ENCODE measurements around the gene TP53TG3D.
A peak's percentile ranks its signal among the peaks of the same experiment; 100 is the strongest.
"Not testable (repeated sequence)": the region's sequence is repeated elsewhere in the genome, so short reads cannot be mapped to it uniquely, and the experiment has no call there.

Gene TP53TG3D, protein sequence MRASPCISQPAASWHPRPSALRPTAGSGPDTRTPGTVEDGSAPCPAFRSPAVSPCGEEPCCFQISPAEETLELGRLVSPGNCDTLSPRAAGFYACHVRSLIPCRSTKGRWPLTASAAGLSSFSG

DNA sequence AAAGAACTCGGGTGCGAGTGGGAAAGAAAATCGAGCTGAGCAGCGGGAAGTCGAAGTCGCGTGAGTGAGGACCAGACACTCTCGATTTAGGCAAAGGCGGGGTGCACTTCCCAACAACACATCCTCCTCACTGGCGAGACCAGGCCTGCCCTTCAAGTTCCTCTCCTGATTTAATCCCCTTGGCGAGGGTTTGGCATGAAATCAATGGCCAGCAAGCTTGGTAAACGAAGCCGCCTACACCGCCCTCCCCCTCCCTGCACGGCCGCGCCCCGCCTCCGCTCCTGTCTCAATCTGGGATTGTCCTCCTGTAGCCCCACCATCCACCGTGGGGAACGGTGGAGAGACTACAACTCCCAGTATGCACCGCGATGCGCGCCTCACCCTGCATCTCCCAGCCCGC is at the start of gene TP53TG3D:
TP53TG3D (plus strand) TSS at position 301 of the 400 bp plus-strand sequence; CDS start at position 369, 68 bp downstream.
- DNase-seq (ENCODE audit: low read depth in 3 of 3), result not testable (repeated sequence)

DNA sequence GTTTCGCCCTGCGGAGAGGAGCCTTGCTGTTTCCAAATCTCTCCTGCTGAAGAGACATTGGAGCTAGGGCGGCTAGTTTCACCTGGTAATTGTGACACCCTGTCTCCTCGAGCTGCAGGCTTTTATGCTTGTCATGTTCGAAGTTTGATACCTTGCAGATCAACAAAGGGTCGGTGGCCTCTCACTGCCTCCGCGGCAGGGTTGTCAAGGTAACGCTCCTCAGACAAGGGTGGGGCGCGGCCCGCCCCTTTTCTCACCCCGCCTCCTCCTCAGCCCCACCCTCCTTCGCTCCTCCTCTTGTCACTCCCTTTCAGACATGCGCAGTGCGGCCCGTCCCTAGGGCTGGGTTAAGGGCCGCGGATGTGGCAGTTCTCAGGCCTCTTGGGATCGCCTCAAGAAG is 421 bp downstream of the TP53TG3D start:
- peak in 2 of 3 experiments; percentile 2 to 11 for DNase-seq (ENCODE audit: low read depth in 3 of 3)

DNA sequence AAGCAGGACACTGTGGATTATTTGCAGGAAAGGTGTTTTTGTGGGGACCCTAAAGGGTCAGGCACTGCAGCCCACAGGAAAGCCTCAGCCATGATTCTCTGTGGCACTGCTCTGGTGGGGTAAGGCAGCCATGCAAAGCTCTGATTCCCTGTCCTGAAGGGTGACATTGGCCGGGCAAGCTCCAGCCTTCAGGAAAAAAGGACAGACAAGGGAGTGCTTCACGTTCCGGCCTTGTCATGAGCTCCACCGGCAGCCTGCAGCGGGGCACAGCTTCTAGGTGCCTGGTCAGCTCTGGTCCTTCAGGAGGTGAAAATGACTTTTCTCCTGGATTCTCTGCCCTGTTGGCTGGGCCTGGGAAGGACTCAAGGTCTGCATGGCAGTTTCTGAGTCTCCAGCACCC is 8.4 kb downstream of the TP53TG3D start:
- DNase-seq (ENCODE audit: low read depth in 3 of 3), result not testable (repeated sequence)

DNA sequence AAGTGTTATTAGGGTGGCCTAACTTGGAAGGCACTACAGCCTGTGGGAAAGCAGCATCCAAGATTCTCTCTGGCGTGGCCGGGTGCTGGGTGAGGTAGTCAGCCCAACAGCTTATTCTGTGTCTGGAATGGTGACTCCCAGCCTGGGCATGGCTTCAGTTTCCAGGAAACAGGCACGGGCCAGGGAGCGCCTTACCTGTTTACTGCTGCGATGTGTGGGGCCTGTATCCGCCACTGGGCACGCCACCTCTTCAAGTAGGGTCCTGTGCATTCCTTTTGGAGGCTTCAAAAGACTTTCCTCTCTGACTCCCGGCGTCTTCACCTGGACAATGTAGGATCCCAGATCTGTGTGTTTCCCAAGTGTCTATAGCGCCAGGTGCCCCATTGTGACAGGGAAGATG is 10.5 kb downstream of the TP53TG3D start:
- DNase-seq (ENCODE audit: low read depth in 3 of 3), result not testable (repeated sequence)

DNA sequence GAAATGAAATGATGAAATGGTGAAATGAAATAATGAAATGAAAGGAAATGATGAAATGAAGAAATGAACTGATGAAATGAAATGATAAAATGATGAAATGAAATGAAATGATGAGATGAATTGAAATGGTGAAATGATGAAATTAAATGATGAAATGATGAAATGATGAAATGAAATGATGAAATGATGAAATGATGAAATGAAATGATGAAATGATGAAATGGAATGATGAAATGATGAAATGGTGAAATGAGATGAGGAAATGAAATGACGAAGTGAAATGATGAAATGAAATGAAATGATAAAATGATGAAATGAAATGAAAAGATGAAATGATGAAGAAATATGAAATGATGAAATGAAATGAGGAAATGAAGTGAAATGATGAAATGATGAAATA is 28.8 kb downstream of the TP53TG3D start:
- not testable (repeated sequence) for DNase-seq (ENCODE audit: low read depth in 3 of 3)

DNA sequence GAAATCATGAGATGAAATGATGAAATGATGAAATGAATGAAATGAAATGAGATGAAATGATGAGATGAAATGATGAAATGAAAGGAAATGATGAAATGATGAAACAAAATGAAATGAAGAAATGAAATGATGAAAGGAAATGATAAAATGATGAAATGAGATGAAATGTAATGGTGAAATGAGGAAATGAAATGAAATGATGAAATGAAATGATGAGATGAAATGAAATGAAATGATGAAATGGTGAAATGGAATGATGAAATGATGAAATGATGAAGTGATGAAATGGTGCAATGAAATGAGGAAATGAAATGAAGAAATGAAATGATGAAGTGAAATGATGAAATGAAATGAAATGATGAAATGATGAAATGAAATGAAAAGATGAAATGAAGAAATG is 29.9 kb downstream of the TP53TG3D start:
- DNase-seq (ENCODE audit: low read depth in 3 of 3), result not testable (repeated sequence)

DNA sequence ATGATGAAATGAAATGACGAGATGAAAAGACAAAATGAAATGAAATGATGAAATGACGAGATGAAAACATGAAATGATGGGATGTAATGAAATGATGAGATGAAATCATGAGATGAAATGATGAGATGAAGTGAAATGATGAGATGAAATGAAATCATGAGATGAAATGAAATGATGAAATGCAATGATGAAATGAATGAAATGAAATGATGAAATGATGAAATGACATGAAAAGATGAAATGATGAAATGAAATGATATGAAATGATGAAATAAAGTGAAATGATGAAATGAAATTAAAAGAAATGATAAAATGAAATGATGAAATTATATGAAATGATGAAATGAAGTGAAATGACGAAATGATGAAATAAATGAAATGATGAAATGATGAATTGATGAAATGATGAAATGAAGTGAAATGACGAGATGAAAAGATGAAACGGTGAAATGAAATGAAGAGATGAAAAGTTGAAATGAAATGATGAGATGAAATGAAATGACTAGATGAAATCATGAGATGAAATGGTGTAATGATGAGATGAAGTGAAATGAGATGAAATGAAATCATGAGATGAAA is 30.9 kb downstream of the TP53TG3D start:
- not testable (repeated sequence) for DNase-seq (ENCODE audit: low read depth in 3 of 3)

DNA sequence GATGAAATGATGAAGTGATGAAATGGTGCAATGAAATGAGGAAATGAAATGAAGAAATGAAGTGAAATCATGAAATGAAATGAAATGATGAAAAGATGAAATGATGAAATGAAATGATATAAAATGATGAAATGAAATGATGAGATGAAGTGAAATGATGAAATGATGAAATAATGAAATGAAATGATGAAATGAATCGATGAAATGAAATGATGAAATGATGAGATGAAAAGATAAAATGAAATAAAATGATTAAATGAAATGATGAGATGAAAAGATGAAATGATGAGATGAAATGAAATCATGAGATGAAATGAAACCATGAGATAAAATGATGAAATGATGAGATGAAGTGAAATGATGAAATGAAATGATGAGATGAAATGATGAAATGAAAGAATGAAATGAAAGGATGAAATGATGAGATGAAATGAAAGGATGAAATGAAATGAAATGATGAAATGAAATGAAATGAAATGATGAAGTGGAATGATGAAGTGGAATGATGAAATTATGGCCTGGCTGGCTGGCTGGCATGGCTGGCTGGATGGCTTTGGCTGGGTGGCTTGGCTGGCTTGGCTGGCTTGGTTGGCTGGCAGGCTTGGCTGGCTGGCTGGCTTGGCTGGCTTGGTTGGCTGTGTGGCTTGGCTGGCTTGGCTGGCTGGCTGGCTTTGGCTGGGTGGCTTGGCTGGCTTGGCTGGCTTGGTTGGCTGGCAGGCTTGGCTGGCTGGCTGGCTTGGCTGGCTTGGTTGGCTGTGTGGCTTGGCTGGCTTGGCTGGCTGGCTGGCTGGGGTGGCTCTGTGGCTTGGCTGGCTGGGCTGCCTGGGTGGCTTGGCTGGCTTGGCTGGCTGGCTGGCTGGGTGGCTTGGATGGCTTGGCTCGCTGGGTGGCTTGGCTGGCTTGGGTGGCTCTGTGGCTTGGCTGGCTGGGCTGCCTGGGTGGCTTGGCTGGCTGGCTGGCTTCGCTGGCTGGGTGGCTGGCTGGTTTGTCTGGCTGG is 32.0 kb downstream of the TP53TG3D start:
- DNase-seq (ENCODE audit: low read depth in 3 of 3), result not testable (repeated sequence)

DNA sequence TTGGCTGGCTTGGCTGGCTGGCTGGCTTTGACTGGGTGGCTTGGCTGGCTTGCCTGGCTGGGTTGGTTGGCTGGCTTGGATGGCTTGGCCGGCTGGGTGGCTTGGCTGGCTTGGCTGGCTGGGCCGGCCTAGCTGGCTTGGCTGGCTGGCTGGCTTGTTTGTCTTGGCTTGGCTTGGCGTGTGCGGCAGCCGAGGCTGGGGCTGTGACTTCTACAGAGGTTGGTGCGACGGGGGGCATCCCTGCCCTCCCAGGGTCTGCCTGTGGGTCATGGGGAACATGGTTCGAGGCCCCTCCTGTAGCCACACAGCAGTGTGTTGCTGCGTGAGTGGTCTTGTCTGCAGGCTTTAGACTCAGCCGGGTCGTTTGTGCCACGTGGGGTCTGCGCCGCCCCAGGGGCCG is 33.1 kb downstream of the TP53TG3D start:
- not testable (repeated sequence) for DNase-seq (ENCODE audit: low read depth in 3 of 3)

DNA sequence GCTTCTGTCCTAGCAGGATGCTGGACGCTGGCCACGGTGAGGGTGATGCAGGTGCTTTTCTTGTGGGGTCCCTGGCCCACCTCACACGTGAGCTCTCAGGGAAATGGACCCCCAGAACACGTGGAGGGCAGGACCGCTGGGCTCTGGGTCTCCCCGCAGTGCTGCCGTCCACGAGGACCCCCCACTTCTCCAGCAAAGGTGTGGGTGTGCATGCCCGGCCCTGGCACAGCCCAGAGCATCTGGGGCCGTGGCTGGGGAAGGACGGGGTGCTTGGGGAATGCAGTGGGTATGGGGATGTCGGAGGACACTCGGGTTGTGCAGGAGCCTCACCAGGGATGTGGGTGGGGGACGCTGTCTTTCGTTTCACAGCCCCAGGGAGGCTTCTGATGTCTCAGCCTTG is 34.7 kb downstream of the TP53TG3D start:
- DNase-seq (ENCODE audit: low read depth in 3 of 3), result not testable (repeated sequence)

DNA sequence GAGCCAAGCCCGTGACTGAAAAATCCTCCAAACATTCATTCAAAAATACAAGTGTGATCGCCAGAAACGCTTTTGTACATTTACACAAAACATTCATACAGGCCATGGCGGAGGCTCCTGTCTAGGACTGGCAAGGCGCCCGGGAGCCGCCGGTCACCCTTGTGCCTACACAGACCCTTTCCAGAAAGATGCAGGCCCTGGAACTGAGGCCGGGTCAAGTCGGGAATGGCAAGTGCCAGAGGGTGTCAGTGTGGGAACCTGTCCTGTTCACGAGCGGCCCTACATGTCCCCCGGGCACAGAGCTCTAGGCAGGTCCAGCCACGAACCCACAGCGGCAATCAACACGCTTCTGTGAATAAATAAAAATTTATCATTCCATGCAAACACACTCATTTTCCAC is 36.1 kb downstream of the TP53TG3D start:
- not testable (repeated sequence) for DNase-seq (ENCODE audit: low read depth in 3 of 3)

DNA sequence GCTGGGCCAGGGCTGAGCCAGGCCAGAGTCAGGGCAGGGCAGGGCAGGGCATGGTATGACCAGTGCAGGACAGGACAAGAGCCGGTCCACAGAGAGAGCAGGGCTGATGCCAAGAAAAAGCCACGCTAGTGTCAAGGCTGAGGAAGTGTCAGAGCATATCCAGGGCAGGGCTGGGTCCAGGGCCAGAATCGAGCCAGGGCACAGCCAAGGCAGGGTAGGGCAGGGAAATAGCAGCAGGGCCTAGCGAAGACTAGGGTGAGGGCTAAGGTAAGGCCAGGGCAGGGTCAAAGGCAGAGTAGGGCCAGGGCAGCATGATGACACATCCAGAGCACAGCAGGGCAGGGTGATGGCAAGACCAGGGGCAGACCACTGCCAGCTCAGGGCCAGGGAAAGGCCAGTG is 49.7 kb downstream of the TP53TG3D start:
- DNase-seq (ENCODE audit: low read depth in 3 of 3), result not testable (repeated sequence)
